Thymus (tissue), 11 donors: Measurements from ENCODE around the gene NEUROD4. TPM values are rescaled to one million over a fixed set of nuclear protein-coding genes. Genes with fewer than 3 reads are reported as not detected.
A peak's percentile ranks its signal among the peaks of the same experiment; 100 is the strongest.

Experiments used
- DNase-seq, 9 donors: peaks; one replicate each; pipeline ENCODE4 v3.0.0-alpha.2; 2013; ENCODE audit warnings: low spot score in 9 of 9, low read depth in 6 of 9, missing footprints in 1 of 9
- H3K27ac ChIP-seq, 2 donors: one replicate each; pipeline ENCODE4 v1.5.1; 2013; ENCODE audit warnings: control low read depth in 1 of 2, low read depth in 1 of 2, low read length in 1 of 2, mild to moderate bottlenecking in 1 of 2, moderate library complexity in 1 of 2
- H3K27me3 ChIP-seq, 2 donors: one replicate each; pipeline ENCODE4 v1.5.1; 2013; ENCODE audit warnings: low read length in 1 of 2; ENCODE audit not compliant: control insufficient read depth in 2 of 2, insufficient read depth in 1 of 2
- H3K36me3 ChIP-seq, 2 donors: one replicate each; pipeline ENCODE4 v1.5.1; 2013; ENCODE audit warnings: low read length in 1 of 2, mild to moderate bottlenecking in 1 of 2, moderate library complexity in 1 of 2; ENCODE audit not compliant: control insufficient read depth in 2 of 2, insufficient read depth in 2 of 2
- H3K4me1 ChIP-seq, 2 donors: one replicate each; pipeline ENCODE4 v1.5.1; 2013; ENCODE audit warnings: low read length in 2 of 2; ENCODE audit not compliant: control insufficient read depth in 2 of 2, insufficient read depth in 2 of 2
- H3K4me3 ChIP-seq, 2 donors: one replicate each; pipeline ENCODE4 v1.5.1; 2013; ENCODE audit warnings: low read length in 2 of 2, control low read depth in 1 of 2, mild to moderate bottlenecking in 1 of 2
- H3K9me3 ChIP-seq, 2 donors: one replicate each; pipeline ENCODE4 v1.5.1; 2013; ENCODE audit warnings: low read length in 1 of 2, mild to moderate bottlenecking in 1 of 2; ENCODE audit not compliant: control insufficient read depth in 2 of 2, insufficient read depth in 1 of 2
- WGBS: extraction: QIAGEN DNeasy Blood & Tissue Kit; methylation state at CpG from one replicate; pipeline ENCODE4 v1.1.7; 2013; 5-methylcytosine and 5-hydroxymethylcytosine counted together
- polyA plus RNA-seq: library from polyadenylated mRNA; stranded (reverse); fragments of 200-250 nt; gene quantifications from one replicate; pipeline ENCODE4 v1.2.3, GENCODE V29; 2013
- total RNA-seq: library from RNA; stranded (reverse); fragments of 120-200 nt; gene quantifications from one replicate; pipeline ENCODE4 v1.2.4, GENCODE V29; 2013
- donor health status: healthy.

Gene NEUROD4
- total and polyA plus RNA-seq, 2 donors = 0.07 to 0.09 TPM

DNA sequence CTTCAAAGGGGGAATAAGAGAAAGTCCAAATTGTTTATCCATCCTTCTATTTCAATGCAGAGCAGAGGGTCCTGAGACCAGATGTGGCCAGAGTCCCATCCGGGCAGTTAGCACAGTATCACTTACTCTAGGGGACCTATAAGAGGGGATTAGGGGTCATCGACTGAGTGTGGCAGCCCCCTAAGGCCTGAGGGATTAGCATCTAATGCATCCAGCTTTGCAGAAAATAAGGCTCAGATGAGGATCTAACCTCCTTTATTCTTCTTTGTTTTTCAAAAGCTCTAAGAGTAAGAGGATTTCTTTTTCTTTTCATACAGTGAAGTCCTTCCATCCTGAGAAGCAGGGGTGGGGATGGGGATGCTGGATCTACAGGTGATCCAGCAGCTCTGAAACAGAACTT lies 43.5 kb downstream of the NEUROD4 start:
- WGBS = 89% methylated on average over 2 of the region's 2 CpGs
- Histone ChIP-seq H3K4me1 (no peaks in the 10 kb centered on the region), H3K36me3 (no peaks in the 10 kb centered on the region)

DNA sequence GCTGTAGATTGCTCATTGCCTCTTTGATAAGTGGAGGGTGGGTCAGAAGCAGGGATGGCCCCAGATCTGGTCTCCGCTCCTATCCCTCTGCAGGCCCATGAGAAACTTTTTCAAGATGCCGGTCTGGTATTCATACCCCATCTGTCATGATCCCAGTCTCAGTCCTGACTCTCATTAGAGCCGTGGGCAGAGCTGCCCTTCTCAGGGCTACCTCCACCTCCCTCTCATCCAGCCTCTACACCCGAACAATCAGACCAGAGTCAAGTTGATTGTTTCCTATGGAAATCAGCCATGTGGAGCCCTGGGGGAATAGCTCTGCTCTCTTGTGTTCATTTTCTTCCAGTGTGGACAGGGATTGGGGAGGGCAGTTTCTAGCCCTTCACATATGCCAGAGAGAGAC lies 45.8 kb downstream of the NEUROD4 start:
- no peak for DNase-seq
- no peaks in the 10 kb centered on the region for H3K36me3 ChIP-seq
- no peaks in the 10 kb centered on the region for H3K9me3 ChIP-seq
- peaks cover 0 to 6% of the 10 kb centered on the region in 2 donors for H3K27me3 ChIP-seq
- no peaks in the 10 kb centered on the region for H3K4me1 ChIP-seq
- H3K4me3 ChIP-seq = no peak overlapping the region
- 95% methylated on average over 4 of the region's 4 CpGs for WGBS
- H3K27ac ChIP-seq = no peak overlapping the region

More for the DNA sequence above, 43.5 kb downstream of the NEUROD4 start:
- no peak for DNase-seq
- Histone ChIP-seq H3K27me3 (peaks cover 0 to 8% of the 10 kb centered on the region in 2 donors), H3K9me3 (no peaks in the 10 kb centered on the region), H3K27ac (no peak overlapping the region), H3K4me3 (no peak overlapping the region)

DNA sequence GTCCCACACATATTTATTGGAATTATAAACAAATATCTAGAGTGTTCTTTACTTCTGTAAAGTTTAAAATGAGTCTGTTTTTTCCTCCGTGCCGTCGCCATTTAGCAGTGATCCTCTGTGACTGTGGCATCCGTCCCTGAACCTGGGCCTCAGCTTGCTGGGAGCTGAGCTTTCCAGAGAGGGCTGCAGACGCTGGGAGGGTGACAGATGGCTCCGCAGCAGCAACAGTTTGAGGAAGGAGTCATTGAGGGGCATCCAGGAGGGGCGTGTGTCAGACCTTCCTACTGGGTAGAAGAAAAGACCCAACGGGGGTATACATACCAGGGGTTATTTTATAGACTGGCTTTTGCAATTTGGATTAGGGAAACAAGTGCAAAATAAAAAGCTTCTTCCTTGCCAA lies 47.9 kb downstream of the NEUROD4 start:
- DNase-seq = no peak
- Histone ChIP-seq H3K27ac (no peak overlapping the region), H3K27me3 (no peaks in the 10 kb centered on the region), H3K4me3 (no peak overlapping the region), H3K4me1 (no peaks in the 10 kb centered on the region), H3K36me3 (no peaks in the 10 kb centered on the region), H3K9me3 (no peaks in the 10 kb centered on the region)
- WGBS = 93% methylated on average over 8 of the region's 8 CpGs

DNA sequence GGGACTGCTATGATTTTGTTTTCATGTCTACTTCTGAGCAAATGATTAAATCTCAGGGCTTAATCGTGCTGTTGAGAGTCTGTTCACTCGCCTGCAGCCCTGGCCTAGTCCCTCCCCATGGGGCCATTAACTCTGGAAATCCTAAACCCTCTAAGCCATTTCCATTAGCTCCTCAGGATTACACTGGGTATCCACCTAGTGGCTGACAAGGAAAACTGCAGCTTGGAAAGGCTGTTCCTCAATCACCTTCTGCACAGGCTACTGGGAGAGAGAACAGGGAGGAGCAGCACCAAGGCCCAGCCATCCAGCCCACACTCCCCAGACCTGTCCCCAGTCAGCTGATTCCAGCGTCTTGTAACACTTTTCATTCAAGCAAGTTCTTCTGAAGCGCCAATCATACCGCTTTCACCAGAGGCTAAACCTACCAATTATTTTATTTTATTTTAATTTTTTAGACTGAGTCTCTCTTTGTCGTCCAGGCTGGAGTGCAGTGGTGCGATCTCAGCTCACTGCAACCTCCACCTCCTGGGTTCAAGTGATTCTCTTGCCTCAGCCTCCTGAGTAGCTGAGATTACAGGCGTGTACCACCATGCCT lies 48.7 kb downstream of the NEUROD4 start:
- Histone ChIP-seq H3K36me3 (no peaks in the 10 kb centered on the region), H3K4me3 (no peak overlapping the region), H3K27me3 (no peaks in the 10 kb centered on the region), H3K27ac (no peak overlapping the region), H3K9me3 (no peaks in the 10 kb centered on the region), H3K4me1 (no peaks in the 10 kb centered on the region)
- DNase-seq = peak in 7 of 9 donors; percentile 10 to 54 (median 29)
- 73% methylated on average over 8 of the region's 8 CpGs for WGBS

DNA sequence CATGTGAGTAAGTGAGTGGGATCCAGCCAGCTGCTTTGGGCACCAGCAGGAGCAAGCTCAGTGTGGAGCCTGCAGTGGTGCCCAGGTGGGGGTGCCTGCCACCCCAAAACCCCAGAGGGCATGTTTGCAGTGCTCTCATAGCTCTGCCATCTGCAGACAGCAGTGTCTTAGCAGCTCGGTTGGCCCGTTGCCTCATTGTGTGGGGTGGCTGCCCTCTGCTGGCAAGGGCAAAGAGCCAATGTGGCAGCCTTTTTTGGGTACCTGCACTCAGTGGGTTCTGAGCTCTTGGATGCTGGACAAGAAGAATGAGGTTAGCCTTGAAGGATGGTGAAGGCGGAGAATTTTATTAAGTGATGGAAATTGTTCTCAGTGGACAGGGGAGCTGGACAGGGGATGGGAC lies 52.3 kb downstream of the NEUROD4 start:
- DNase-seq = peak; percentile 19 to 76 (median 46)
- Histone ChIP-seq H3K4me3 (no peak overlapping the region), H3K9me3 (no peaks in the 10 kb centered on the region), H3K4me1 (no peaks in the 10 kb centered on the region), H3K27me3 (peaks cover 0 to 1% of the 10 kb centered on the region in 2 donors), H3K36me3 (no peaks in the 10 kb centered on the region), H3K27ac (no peak overlapping the region)
- WGBS = 45% methylated on average over 3 of the region's 3 CpGs

DNA sequence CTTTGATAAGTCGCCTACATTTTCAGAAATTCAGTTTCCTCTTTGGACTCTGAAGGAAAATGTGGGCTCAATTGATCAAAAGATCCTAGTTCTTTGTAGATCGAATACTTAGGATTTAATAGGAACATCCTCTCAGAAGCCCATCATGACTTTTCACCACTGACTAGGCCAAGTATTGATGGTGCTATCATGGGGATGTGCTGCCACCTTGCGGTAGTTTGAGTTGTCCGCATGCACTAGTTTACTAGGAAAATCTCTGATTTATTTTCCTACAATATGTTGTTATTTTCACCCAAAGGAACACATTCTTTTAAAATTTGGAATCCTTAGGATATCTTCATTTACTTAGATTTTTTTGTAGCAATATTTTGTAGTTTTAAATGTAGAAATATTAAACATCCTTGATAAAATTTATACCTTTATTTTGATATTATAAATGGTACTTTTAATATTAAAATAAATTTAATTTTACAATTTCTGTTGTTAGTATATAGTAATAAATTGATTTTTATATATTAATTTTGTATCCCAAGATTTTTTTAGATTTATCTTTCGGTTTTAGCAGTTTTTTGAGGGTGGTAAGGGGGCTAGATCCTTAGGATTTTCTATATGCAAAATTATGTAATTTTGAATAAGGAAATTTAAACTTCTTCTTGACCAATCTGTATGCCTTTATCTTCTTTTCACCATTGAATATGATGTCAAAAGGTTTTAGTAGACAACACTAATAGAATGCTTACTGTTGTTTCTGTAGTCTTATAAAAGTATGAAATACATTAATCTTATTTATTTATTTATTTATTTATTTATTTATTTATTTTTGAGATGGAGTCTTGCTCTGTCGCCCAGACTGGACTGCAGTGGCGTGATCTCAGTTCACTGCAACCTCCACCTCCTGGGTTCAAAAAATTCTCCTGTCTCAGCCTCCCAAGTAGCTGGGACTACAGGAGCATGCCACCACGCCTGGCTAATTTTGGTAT lies 53.6 kb downstream of the NEUROD4 start:
- Histone ChIP-seq H3K4me3 (no peak overlapping the region), H3K9me3 (no peaks in the 10 kb centered on the region), H3K36me3 (no peaks in the 10 kb centered on the region), H3K27me3 (peaks cover 0 to 3% of the 10 kb centered on the region in 2 donors), H3K27ac (no peak overlapping the region), H3K4me1 (no peaks in the 10 kb centered on the region)
- peak; percentile 36 to 84 (median 74) for DNase-seq
- 56% methylated on average over 8 of the region's 8 CpGs for WGBS

DNA sequence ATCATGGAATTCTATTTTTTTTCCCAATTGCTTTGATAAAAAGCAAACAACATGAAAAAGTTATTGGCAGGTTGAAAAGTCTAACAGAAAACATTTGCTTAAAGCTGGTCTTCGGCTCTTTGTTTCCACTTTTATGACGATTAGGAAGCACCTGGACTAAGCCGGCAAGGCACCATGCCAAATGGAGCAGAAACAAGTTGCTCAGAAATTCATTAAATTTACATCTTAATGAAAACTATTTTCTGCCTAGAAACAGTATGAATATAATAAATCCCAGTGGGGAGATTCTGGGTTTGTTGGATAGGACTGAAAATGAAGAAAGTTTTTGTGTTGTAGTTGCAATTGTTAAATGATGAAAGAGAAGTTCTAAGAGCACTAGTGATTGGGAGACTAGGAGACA lies 55.0 kb downstream of the NEUROD4 start:
- no peaks in the 10 kb centered on the region for H3K9me3 ChIP-seq
- no peak overlapping the region for H3K4me3 ChIP-seq
- H3K4me1 ChIP-seq = no peaks in the 10 kb centered on the region
- no peak overlapping the region for H3K27ac ChIP-seq
- peaks cover 0 to 3% of the 10 kb centered on the region in 2 donors for H3K27me3 ChIP-seq
- H3K36me3 ChIP-seq = no peaks in the 10 kb centered on the region
- WGBS = 11% methylated on average over 3 of the region's 3 CpGs
- no peak for DNase-seq
